HG02943 (cell line): Measurements from ENCODE around the gene RAD9A.
A peak's percentile ranks its signal among the peaks of the same experiment; 100 is the strongest.

Experiments
- ATAC-seq: cut with Tn5 transposase; IDR thresholded peaks from one replicate; pipeline ENCODE4 v1.9.1; 2021; ENCODE audit warnings: mild to moderate bottlenecking, low read depth, moderate library complexity; ENCODE audit not compliant: unreplicated experiment

RAD9A gene

GRCh38 chr11:67391304-67392182, at the start of gene RAD9A:
Gene RAD9A, plus strand, starts transcription at chr11:67391986. Its CDS starts 59 bp downstream, at chr11:67392045.
- ATAC-seq = peak; percentile 63

GRCh38 chr11:67344264-67344663, 47.5 kb upstream of the RAD9A start:
- no peak for ATAC-seq

- no peak for ATAC-seq
These were observed 46.4 kb upstream of the RAD9A start for GRCh38 chr11:67345247-67345919.

- ATAC-seq = no peak
These were observed 45.6 kb upstream of the RAD9A start for GRCh38 chr11:67345920-67346819.

GRCh38 chr11:67347964-67348749, 43.6 kb upstream of the RAD9A start:
- no peak for ATAC-seq

GRCh38 chr11:67349036-67349435, 42.8 kb upstream of the RAD9A start:
- ATAC-seq = no peak

GRCh38 chr11:67349457-67349856, 42.3 kb upstream of the RAD9A start:
- ATAC-seq = no peak

GRCh38 chr11:67349928-67350465, 41.8 kb upstream of the RAD9A start:
- ATAC-seq = no peak

- no peak for ATAC-seq
These were observed 40.3 kb upstream of the RAD9A start for GRCh38 chr11:67351275-67352005.

- peak; percentile 7 for ATAC-seq
These were observed 39.1 kb upstream of the RAD9A start for GRCh38 chr11:67352546-67353316.

- ATAC-seq = peak; percentile 69
These were observed 38.3 kb upstream of the RAD9A start, which contains the start of gene POLD4 for GRCh38 chr11:67353317-67354074. Gene POLD4, minus strand, starts transcription at chr11:67353546. Its CDS starts 147 bp downstream, at chr11:67353399.

- no peak for ATAC-seq
These were observed 37.4 kb upstream of the RAD9A start for GRCh38 chr11:67354075-67355022.

GRCh38 chr11:67355023-67355793, 36.6 kb upstream of the RAD9A start:
- no peak for ATAC-seq

- ATAC-seq = no peak
These were observed 35.9 kb upstream of the RAD9A start for GRCh38 chr11:67355794-67356386.

- ATAC-seq = no peak
These were observed 35.4 kb upstream of the RAD9A start for GRCh38 chr11:67356387-67356863.
